C4-2B (cell line): Measurements from ENCODE around the gene GMNC.

ENCODE experiments used
- CTCF ChIP-seq: fragments of 450-650 bp; conservative IDR thresholded peaks from 2 replicates; pipeline ENCODE4 v1.5.1; 2017; ENCODE audit warnings: mild to moderate bottlenecking
- ZFX ChIP-seq: fragments of 450-650 bp; IDR thresholded peaks from 2 replicates; pipeline ENCODE4 v1.6.1; 2017

DNA sequence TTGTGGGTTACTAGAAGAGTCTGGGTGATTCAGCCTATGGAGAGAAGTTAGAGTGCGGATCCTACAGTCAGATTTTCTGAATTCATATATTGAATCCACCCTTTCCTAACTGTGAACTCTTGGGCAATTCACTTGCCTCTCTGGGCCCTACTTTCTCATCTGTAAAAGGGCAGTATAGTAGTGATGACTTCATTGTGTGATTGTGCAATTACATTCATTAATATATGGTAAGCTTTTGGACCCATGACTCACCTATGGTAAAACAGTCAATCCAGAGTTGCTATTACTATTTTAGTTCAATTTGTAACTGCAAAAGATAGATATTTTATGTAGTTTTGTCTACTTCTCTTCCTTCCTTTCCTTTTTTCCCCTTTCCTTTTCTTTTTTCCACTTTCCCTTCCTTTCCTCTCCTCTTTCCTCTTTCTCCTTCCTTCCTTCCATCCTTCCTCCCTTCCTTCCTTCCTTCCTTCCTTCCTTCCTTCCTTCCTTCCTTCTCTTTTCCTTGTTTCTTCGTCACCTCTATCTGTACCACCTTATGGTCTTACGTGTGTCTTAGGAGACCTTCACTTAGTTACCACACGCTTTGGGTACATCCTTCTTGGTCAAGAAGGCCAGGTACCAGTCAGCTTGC is 37.0 kb downstream of the GMNC start:
- TF ChIP-seq CTCF (no peak), ZFX (no peak)
